CD4-positive, alpha-beta T cell treated with Interferon alpha-2 for 1 hour (primary cell): ENCODE data around the gene ERGIC2.

Source experiments
- DNase-seq, 2 donors: peaks; one replicate each; pipeline ENCODE4 v3.0.0-alpha.2; 2020 to 2022

Gene ERGIC2

GRCh38 chr12:29374913-29375312, 6.1 kb downstream of the ERGIC2 start:
- no peak for DNase-seq

DNA sequence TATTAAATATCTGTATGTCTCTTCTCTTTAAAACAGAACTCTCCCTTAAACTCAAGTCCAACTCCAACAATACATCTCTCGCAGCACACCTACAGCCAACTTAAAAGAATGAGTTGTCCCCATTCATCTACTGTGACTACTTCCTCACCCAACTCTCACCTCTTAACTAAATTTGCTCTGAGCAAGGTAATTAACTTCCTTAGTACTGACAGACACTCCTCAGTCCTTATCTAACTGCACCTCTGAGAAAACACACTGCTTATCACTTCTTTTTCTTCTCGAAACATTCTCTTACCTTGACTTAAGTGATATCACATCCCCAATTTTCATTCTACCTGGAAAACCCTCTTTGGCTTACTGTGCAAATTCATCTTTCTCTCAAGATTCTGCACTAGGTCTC, 7.0 kb downstream of the ERGIC2 start:
- no peak for DNase-seq

- no peak for DNase-seq
Measured at GRCh38 chr12:29365091-29365490, 15.9 kb downstream of the ERGIC2 start.

DNA sequence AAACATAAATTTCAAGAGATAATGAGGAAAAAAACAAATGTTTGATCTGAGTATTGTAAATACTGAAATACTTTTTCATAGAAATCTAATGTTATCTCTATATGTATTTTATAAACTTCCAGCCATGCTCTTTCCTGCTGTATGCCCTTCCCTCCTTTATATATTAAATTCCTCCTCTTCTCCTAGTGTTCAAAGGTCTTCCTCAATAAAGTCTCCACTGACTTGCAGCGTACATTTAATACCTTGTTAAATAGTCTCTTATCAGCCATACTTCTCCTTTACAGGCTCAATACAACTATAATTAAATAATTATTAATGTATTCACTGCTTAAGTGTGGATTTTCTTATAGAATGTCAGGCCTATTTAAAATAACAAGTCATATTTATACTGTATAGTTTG, 26.0 kb downstream of the ERGIC2 start:
- no peak for DNase-seq

DNA sequence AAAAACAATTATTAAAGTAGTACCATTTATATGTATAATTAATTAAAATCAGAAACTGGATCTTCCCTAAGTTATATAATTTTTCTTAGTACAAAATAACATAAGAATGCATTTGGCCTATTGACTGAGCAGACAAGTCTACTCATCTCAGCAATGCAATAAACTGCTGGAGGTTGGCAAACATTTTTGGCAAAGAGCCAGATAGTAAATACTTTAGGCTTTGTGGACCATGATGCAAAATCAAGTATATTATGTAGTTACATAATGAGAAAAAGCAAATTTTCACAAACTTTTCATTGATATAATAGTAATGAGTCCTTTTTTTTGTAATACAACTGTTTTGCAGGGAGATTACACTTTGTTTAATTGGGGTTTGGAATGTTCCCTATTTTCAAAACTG, 30.9 kb downstream of the ERGIC2 start:
- DNase-seq = no peak

DNA sequence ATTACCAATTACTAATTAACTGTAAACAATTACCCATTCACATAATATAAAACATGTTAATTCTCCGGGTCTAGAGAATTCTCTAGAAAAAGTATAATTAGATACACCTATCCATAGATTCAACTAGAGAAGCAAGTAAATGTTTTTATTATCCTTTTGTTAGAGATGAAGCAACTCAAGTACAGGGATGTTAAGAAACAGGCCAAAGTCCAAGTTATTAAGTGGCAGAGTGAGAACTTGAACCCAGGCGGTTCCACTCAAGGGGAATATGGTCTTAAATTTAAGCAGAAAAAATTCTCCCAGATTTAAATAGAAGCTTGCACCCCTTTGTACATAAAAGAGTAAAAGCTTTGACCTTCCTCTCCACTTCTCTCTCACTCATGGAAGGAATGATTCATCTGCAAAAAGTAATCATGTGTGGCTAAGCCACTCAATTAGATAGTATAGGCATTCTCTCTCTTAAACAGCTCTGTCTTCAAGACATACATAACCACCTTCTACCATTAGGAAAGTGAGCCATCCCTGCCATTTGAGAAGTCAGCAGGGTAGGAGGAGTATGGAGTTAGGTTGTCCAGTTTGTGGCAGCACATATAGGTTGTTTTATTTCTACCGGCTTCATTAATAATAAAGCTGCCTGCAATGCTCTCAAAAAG, 34.1 kb downstream of the ERGIC2 start:
- DNase-seq = no peak

GRCh38 chr12:29343022-29343799, 37.8 kb downstream of the ERGIC2 start:
- no peak for DNase-seq

GRCh38 chr12:29337325-29337724, 43.6 kb downstream of the ERGIC2 start:
- DNase-seq = no peak

- DNase-seq = no peak
Measured at GRCh38 chr12:29334937-29335336, 46.0 kb downstream of the ERGIC2 start.

DNA sequence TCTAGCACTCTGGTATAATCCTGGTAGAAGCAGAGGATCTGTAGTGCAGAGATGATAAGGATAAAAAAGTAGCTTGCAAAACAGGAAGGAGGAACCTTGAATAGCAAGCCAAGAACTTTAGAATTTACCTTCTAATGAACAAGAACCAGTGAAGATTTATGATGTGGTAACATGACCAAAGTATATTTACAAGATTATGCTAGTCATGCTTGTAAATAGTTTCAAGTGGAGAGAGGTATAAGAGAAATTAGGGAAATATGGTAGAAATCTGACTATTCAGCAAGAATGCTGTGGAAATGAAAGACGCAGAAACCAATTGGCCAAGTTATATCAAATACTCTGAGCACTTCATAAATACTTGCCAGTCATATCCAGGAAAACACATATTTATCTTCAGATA, 47.8 kb downstream of the ERGIC2 start:
- no peak for DNase-seq

GRCh38 chr12:29329411-29329810, 51.6 kb downstream of the ERGIC2 start:
- DNase-seq = no peak

- no peak for DNase-seq
Measured at GRCh38 chr12:29322157-29322556, 58.8 kb downstream of the ERGIC2 start.

GRCh38 chr12:29320295-29321085, 60.5 kb downstream of the ERGIC2 start:
- DNase-seq = no peak

GRCh38 chr12:29317556-29318363, 63.2 kb downstream of the ERGIC2 start:
- DNase-seq = peak; percentile 53 to 78

DNA sequence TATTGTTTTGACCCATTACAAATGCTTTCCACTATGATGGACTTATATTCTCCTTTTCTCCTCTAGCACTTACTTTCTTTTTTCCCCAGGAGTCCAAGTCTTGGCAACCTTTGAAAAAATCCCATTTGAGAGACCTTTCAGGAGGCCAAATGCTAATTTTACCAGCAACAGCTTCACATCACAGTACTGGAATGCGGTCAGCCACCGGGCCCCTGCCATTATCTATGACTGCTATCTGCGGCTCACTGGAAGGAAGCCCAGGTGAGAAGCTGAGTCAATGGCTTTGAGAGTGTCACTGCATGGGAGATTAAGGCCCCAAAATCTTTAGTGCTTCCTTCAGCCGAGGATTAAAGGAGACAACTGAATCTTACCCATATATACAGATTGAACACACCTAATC, 64.2 kb downstream of the ERGIC2 start:
- DNase-seq = no peak

GRCh38 chr12:29314416-29314815, 66.6 kb downstream of the ERGIC2 start:
- DNase-seq = no peak

- no peak for DNase-seq
Measured at GRCh38 chr12:29310899-29311298, 70.1 kb downstream of the ERGIC2 start.

- no peak for DNase-seq
Measured at GRCh38 chr12:29309320-29309902, 71.6 kb downstream of the ERGIC2 start.

DNA sequence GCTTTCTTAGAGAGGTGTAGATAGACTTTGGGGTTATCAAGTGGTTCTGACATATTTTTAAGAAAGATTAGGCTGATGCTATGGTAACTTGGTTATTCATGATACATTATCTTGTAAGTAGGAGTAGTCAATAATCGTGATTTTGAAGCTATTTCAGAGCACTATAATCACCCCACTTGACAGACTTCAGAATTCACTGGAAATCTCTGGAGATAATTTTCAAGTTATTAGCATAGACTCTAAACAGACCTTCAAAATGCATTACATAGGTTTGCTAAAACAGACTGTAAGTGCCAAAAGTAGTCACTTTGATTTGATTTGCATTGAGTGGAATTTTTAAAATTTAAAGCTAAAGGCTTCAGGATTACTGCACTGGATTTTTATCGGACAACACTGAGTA, 74.3 kb downstream of the ERGIC2 start:
- no peak for DNase-seq

GRCh38 chr12:29306266-29306665, 74.7 kb downstream of the ERGIC2 start:
- no peak for DNase-seq

DNA sequence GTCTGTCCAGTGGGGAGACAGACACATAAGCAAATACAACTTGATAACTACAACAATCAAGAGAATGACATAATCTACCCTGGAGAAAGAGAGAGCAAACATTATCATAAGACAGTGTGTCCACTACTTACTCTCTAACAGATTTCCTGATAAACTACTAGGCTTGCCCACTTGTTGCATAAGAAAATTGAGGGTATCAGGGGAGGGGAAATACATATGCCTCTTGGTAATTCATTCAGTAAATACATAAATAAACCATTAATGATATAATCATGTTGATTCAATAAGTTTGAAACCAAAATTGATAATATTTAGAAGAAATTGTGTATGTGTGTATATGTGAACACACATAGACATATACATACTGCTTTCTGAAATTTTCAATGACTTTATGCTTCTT, 76.6 kb downstream of the ERGIC2 start:
- DNase-seq = no peak

DNA sequence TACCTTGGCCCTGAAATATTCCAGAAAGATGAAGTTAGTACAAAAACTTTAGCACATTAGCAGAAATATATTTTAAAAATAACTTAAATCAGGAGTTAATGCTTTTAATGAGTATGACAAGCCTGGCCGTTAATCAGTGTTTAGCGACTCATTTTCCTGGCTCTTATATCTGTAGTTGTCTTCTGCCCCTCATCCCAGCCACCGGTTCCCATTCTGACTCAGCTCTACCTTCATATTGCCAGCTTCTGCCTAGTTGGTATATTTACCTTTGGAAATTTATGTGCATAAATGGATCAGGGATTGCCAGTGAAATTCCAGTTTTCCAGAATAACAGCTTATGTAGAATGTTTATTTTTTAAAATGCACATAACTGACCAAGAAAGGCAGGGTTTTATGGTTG, 79.9 kb downstream of the ERGIC2 start:
- DNase-seq = no peak

GRCh38 chr12:29299633-29300032, 81.3 kb downstream of the ERGIC2 start:
- no peak for DNase-seq
